ENCODE results near the gene MBD2. TPM values are rescaled to one million over a fixed set of nuclear protein-coding genes. Genes with fewer than 3 reads are reported as not detected.
"Not testable (repeated sequence)": the region's sequence is repeated elsewhere in the genome, so short reads cannot be mapped to it uniquely, and the experiment has no call there.

MBD2 gene
- polyA plus RNA-seq, 4 donors = 111 to 137 (median 132) TPM

DNA sequence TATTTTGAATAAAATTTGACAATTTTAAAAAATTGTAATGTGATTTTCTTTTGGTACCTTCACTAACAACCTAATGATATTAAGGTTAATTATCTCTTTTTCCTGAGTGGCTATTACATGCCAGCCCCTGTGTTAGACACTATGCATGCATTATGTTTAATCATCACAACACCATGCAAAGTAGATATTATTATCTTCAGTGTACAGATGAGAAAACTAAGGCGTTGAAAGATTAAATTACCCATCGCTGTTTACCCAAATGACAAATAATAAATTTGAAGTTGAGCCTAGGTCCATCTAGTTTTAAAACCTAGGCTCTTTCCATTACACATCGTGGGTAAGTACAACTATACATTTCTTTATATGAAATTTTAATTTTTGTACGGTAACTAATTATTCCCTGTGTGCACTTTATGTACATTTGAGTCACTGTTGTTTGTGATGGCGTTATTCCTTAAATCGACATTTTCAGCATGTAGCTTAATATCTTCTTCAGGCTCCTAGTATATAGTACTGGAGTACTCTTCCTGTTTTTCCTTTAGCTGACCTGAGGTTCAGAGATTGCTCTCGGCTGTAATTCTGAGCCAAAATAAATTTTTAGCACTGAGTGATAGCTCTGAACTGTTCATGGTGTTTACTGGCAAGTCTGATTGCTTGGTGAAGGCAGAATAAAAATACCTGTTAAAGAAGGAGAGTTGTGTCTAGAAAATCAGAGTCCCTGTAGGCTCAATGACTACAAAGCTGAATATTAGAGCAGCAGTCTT, 13.9 kb upstream of the MBD2 start:
- DNase-seq (ENCODE audit: low read depth in 4 of 4, low spot score in 3 of 4) = no peak

DNA sequence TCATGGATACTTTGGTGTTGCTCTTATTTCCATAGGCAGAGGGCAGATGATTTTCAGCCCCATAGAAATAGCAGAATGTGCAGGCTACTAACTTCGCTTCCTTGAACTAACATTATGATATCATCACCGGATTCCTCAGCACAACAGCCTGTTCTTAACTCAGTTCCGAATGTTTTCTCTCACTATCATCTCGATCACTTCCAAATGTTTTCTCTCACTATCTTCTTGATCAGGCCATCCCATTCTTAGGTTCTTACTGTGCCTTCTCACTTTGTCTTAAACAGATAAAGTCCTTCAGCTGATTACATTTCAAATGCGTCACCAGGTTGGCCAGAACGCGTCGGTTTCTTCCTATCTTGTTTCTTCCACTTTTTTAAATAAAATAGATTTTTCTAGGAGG, 11.4 kb upstream of the MBD2 start:
- DNase-seq (ENCODE audit: low read depth in 4 of 4, low spot score in 3 of 4) = no peak

DNA sequence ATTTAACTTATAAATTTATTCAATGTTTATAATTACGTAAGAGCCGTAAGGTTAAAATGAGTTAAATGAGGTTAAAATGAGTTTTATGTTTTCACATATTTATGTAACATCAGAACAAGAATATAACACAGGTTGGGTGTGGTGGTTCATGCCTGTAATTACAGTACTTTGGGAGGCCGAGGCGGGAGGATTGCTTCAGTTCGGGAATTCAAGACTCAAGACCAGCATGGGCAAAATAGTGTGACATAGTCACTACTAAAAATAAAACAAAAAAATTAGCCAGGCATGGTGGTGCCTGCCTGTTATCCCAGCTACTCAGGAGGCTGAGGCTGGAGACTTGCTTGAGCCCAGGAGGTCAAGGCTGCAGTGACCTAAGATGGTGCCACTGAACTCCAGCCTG, 9.3 kb upstream of the MBD2 start:
- DNase-seq (ENCODE audit: low read depth in 4 of 4, low spot score in 3 of 4) = no peak

- DNase-seq (ENCODE audit: low read depth in 4 of 4, low spot score in 3 of 4) = no peak
Measured at GRCh38 chr18:54233228-54233625, 8.8 kb upstream of the MBD2 start.

- no peak for DNase-seq (ENCODE audit: low read depth in 4 of 4, low spot score in 3 of 4)
Measured at GRCh38 chr18:54232485-54233227, 8.2 kb upstream of the MBD2 start.

- DNase-seq (ENCODE audit: low read depth in 4 of 4, low spot score in 3 of 4) = no peak
Measured at GRCh38 chr18:54229421-54230059, 5.1 kb upstream of the MBD2 start.

DNA sequence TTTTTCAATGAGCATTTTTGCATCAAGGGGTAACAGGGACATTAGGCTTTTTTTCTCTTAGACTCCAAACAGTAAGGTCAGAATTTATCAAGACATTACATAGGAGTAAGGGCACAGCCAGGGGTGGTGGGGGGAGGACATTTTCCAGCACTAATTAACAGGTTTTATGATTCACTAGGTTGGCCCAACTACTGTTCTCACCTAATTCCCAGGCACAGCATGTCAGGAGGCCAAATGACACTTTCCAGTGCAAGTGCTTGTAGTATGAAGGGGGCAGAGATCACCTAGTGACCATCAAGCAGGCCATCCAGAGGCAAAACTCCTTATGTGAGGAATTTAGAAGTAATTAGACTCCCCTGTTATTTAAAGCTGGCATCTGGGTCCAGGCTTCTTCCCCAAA, 3.9 kb upstream of the MBD2 start:
- DNase-seq (ENCODE audit: low read depth in 4 of 4, low spot score in 3 of 4) = no peak

DNA sequence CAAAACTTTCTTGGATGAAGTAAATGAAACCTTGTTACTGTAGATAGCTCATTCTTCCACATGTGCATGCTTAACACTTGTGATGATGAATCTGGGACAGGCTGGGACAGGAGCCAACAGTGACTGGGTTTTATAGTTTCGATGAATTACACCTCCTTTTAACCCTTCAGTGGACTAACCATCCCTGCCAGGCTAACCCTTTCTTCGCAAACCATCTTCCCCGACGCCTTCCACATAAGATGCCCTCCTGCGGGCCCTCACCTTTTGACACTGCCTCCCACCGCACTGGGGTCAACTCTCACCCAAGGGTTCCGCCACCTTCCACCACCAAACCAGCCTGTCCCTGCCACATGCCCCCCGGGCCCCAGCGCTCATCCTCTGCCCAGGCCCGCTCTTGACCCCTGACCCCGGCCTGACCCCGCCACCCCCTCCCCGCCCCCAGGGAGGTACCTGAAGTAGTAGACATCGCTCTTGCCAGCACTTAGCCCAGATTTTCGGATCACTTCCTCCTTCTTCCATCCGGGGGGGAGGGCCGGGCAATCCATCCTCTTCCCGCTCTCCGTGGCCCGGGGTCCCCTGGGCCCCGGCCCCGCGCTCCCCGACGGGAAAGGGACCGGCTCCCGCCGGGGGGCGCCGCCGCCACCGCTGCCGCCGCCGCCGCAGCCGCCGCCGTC, 764 bp downstream of the MBD2 start:
- peak; percentile 47 to 73 (median 64) for DNase-seq (ENCODE audit: low read depth in 4 of 4, low spot score in 3 of 4)

DNA sequence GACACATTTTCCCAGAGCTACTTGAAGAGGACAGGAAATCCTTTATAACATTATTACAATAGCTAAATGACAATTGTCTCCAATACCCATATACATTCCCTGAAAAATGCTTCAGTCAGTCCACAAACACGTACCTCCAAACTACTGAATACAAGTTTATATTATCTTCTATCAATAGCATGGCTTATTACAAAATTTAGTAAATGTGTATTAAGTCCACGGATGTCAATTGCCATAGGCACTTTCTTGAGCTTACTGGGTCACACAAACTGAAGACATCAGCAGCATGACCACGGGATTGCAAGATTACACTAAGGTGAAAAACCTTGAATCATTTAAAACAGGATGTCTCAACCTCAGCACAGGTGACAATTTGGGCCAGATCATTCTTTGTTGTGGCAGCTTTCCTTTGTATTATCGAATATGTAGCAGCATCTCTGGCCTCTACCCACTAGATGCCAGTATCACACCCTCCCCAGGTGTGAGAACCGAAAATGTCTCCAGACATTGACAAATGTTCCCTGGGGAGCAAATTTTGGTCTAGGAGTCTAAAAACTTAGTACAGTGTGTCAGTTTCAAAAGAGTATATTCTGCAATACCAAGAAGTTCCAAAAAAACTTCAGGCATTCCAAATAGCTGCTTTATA, 1.4 kb downstream of the MBD2 start:
- DNase-seq (ENCODE audit: low read depth in 4 of 4, low spot score in 3 of 4) = no peak

- no peak for DNase-seq (ENCODE audit: low read depth in 4 of 4, low spot score in 3 of 4)
Measured at GRCh38 chr18:54220406-54220805, 4.1 kb downstream of the MBD2 start.

GRCh38 chr18:54218803-54219202, 5.7 kb downstream of the MBD2 start:
- not testable (repeated sequence) for DNase-seq (ENCODE audit: low read depth in 4 of 4, low spot score in 3 of 4)

GRCh38 chr18:54218299-54218698, 6.2 kb downstream of the MBD2 start:
- DNase-seq (ENCODE audit: low read depth in 4 of 4, low spot score in 3 of 4) = no peak

DNA sequence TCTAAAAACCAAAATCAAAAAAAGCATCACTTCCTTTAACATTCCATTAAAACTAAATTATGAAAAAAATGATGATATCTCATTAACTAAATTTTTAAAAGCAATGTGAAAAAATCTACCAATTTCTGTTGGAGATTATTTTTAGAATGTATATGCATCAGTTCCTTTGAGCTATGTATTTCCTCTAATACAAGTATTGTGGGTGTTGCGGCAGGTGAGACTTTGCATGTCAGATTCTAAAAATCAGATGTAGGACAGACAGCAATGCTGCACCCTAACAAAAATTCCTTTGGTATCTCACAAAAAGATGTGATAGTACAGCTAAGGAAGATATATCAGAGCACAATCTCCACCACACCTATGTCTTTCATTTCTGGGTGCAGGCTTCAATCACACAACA, 6.8 kb downstream of the MBD2 start:
- no peak for DNase-seq (ENCODE audit: low read depth in 4 of 4, low spot score in 3 of 4)

- DNase-seq (ENCODE audit: low read depth in 4 of 4, low spot score in 3 of 4) = no peak
Measured at GRCh38 chr18:54215069-54215468, 9.4 kb downstream of the MBD2 start.

DNA sequence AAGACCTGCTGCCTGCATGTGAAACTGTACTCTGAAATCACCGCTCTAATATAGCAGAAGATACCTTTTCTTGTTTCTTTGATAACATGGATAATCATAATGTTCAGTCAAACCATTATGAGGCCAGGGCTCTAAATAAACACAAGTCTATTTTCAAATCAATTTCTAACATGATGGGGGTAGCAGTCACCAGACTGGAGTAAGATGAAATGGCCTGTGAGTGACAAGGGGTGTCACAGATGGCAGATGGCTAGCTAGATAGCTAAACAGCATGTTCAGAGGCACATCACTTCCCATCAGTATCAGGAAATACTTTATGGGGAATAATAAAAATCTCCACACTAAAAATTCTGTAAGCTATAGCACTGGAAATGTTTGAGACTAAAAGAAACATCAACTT, 14.0 kb downstream of the MBD2 start:
- DNase-seq (ENCODE audit: low read depth in 4 of 4, low spot score in 3 of 4) = no peak

GRCh38 chr18:54209471-54210180, 14.8 kb downstream of the MBD2 start:
- no peak for DNase-seq (ENCODE audit: low read depth in 4 of 4, low spot score in 3 of 4)

DNA sequence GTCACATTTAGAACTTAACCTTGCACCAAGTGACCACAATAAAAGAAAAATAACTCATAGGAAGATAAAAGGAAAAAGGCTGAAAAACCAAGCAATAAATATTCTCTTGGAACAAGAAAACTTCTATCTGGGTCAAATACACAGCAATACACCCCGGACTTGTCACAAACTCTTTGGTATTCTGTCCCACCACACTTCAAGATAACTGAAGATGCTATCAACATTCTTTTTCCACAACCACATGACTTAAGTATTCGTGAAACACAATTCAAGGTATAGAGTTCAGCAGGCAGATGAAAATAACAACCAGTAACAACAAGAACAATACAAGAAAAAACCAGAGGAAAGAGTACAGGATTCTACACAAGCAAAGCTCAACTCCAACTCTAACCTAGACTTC, 18.0 kb downstream of the MBD2 start:
- DNase-seq (ENCODE audit: low read depth in 4 of 4, low spot score in 3 of 4) = no peak

- no peak for DNase-seq (ENCODE audit: low read depth in 4 of 4, low spot score in 3 of 4)
Measured at GRCh38 chr18:54205959-54206358, 18.5 kb downstream of the MBD2 start.

DNA sequence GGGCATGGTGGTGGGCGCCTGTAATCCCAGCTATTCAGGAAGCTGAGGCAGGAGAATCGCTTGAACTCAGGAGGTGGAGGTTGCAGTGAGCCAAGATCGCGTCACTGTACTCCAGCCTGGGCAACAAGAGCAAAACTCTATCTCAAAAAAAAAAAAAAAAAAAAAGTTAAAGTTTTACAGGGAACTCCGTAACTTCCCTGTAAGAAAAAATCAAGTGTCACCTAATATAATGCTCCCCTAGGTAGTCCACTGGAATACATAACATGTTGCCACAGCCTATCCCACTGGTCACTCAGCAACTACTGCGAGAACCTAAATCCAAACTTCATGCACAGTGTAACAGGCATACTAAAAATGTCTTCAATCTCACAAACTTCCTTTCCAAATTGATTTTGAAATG, 19.0 kb downstream of the MBD2 start:
- DNase-seq (ENCODE audit: low read depth in 4 of 4, low spot score in 3 of 4) = not testable (repeated sequence)

DNA sequence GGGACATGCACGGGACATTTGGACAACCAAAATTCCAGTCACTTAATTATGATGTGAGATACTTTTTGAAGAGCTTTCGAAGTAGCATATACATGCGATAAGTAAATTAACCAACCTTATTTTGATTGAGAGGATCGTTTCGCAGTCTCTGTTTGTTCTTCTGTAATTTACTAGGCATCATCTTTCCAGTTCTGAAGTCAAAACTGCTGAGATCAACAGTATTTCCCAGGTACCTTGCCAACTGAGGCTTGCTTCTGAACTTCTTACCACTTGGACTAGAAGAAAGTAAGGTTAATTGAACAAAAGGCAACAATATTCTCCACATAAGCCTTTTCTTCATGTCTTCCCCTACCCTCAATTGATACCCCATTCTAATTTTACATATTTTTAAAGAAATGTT, 19.6 kb downstream of the MBD2 start:
- no peak for DNase-seq (ENCODE audit: low read depth in 4 of 4, low spot score in 3 of 4)

All from right renal pelvis (tissue), 4 donors.